ENCODE data around the gene ASS1. TPM values are rescaled to one million over a fixed set of nuclear protein-coding genes. Genes with fewer than 3 reads are reported as not detected.

ASS1 gene
- total and polyA plus RNA-seq, 2 donors (not counting 1 experiment from before 2014, with no cell fraction given), result 44.7 to 223 TPM

GRCh38 chr9:130518943-130519799 is 74.4 kb downstream of the ASS1 start:
- TF ChIP-seq CTCF (conservative IDR thresholded peaks at IDR 0.05 in 1 of 2, IDR thresholded peaks at IDR 0.05 in 1 of 2; ENCODE audit: low read depth in 1 of 2, low read length in 2 of 2) (no peak), EZH2 (IDR thresholded peaks at IDR 0.05; ENCODE audit: low read length, missing control alignments) (no peak)
- Histone ChIP-seq H3K27me3 (ENCODE audit: control insufficient read depth, insufficient read depth, low read length) (peaks cover 4% of the 10 kb centered on the region), H3K4me2 (ENCODE audit: extremely low read depth, insufficient read depth, low read length) (no peak overlapping the region), H3K27ac (ENCODE audit: insufficient read depth, low read length) (no peak overlapping the region), H3K9me3 (ENCODE audit: control insufficient read depth, insufficient read depth, low read depth, low read length) (no peaks in the 10 kb centered on the region), H2AFZ (ENCODE audit: low read length) (no peak overlapping the region), H3K4me3 (replicated peaks in 1 of 4; ENCODE audit: control extremely low read depth in 1 of 4, insufficient read depth in 1 of 4, low read depth in 3 of 4, low read length in 4 of 4) (no peak overlapping the region), H3K9ac (ENCODE audit: insufficient read depth, low read length) (no peak overlapping the region), H3K4me1 (ENCODE audit: control insufficient read depth, extremely low read depth, insufficient read depth, low read length) (no peaks in the 10 kb centered on the region), H3K79me2 (ENCODE audit: control insufficient read depth, insufficient read depth, low read length) (no peaks in the 10 kb centered on the region), H4K20me1 (ENCODE audit: control insufficient read depth, extremely low read depth, insufficient read depth, low read length) (no peaks in the 10 kb centered on the region), H3K36me3 (ENCODE audit: control insufficient read depth, insufficient read depth, low read length) (no peaks in the 10 kb centered on the region)
- DNase-seq (ENCODE audit: low read depth in 2 of 2), result no peak

- no peak overlapping the region for H3K4me2 ChIP-seq (ENCODE audit: extremely low read depth, insufficient read depth, low read length)
- no peak for DNase-seq (ENCODE audit: low read depth in 2 of 2)
- no peak for TF ChIP-seq EZH2 (IDR thresholded peaks at IDR 0.05; ENCODE audit: low read length, missing control alignments)
Measured at GRCh38 chr9:130519927-130520326, 75.2 kb downstream of the ASS1 start.

GRCh38 chr9:130521715-130522114 is 77.0 kb downstream of the ASS1 start:
- Histone ChIP-seq H3K9me3 (ENCODE audit: control insufficient read depth, insufficient read depth, low read depth, low read length) (no peaks in the 10 kb centered on the region), H3K4me1 (ENCODE audit: control insufficient read depth, extremely low read depth, insufficient read depth, low read length) (no peaks in the 10 kb centered on the region), H3K27ac (ENCODE audit: insufficient read depth, low read length) (no peak overlapping the region), H4K20me1 (ENCODE audit: control insufficient read depth, extremely low read depth, insufficient read depth, low read length) (no peaks in the 10 kb centered on the region), H3K36me3 (ENCODE audit: control insufficient read depth, insufficient read depth, low read length) (no peaks in the 10 kb centered on the region), H3K27me3 (ENCODE audit: control insufficient read depth, insufficient read depth, low read length) (peaks cover 2% of the 10 kb centered on the region), H3K4me2 (ENCODE audit: extremely low read depth, insufficient read depth, low read length) (no peak overlapping the region), H2AFZ (ENCODE audit: low read length) (no peak overlapping the region), H3K4me3 (replicated peaks in 1 of 4; ENCODE audit: control extremely low read depth in 1 of 4, insufficient read depth in 1 of 4, low read depth in 3 of 4, low read length in 4 of 4) (no peak overlapping the region), H3K9ac (ENCODE audit: insufficient read depth, low read length) (no peak overlapping the region), H3K79me2 (ENCODE audit: control insufficient read depth, insufficient read depth, low read length) (no peaks in the 10 kb centered on the region)
- TF ChIP-seq EZH2 (IDR thresholded peaks at IDR 0.05; ENCODE audit: low read length, missing control alignments) (no peak), CTCF (conservative IDR thresholded peaks at IDR 0.05 in 1 of 2, IDR thresholded peaks at IDR 0.05 in 1 of 2; ENCODE audit: low read depth in 1 of 2, low read length in 2 of 2) (no peak)
- no peak for DNase-seq (ENCODE audit: low read depth in 2 of 2)

More at GRCh38 chr9:130519927-130520326, 75.2 kb downstream of the ASS1 start:
- Histone ChIP-seq H3K79me2 (ENCODE audit: control insufficient read depth, insufficient read depth, low read length) (no peaks in the 10 kb centered on the region), H3K9ac (ENCODE audit: insufficient read depth, low read length) (no peak overlapping the region), H3K4me3 (replicated peaks in 1 of 4; ENCODE audit: control extremely low read depth in 1 of 4, insufficient read depth in 1 of 4, low read depth in 3 of 4, low read length in 4 of 4) (no peak overlapping the region), H4K20me1 (ENCODE audit: control insufficient read depth, extremely low read depth, insufficient read depth, low read length) (no peaks in the 10 kb centered on the region), H3K9me3 (ENCODE audit: control insufficient read depth, insufficient read depth, low read depth, low read length) (no peaks in the 10 kb centered on the region), H3K4me1 (ENCODE audit: control insufficient read depth, extremely low read depth, insufficient read depth, low read length) (no peaks in the 10 kb centered on the region), H3K27ac (ENCODE audit: insufficient read depth, low read length) (no peak overlapping the region), H2AFZ (ENCODE audit: low read length) (no peak overlapping the region), H3K27me3 (ENCODE audit: control insufficient read depth, insufficient read depth, low read length) (peaks cover 4% of the 10 kb centered on the region), H3K36me3 (ENCODE audit: control insufficient read depth, insufficient read depth, low read length) (no peaks in the 10 kb centered on the region)

All from fibroblast of lung (primary cell).